Adipocyte (in vitro differentiated cells): Measurements from ENCODE around the gene LDHAL6B.
A peak's percentile ranks its signal among the peaks of the same experiment; 100 is the strongest.

Source experiments
- DNase-seq: peaks from one replicate; pipeline ENCODE4 v3.0.0-alpha.2; 2015; ENCODE audit warnings: low read depth
- H3K27me3 ChIP-seq: replicated peaks from 2 replicates; pipeline ENCODE4 v1.7.0; 2013; ENCODE audit warnings: mild to moderate bottlenecking, low read length, moderate library complexity; ENCODE audit not compliant: control insufficient read depth, insufficient read depth
- H3K36me3 ChIP-seq: 2 replicates; pipeline ENCODE4 v1.7.0; 2013; ENCODE audit warnings: low read length, mild to moderate bottlenecking, moderate library complexity; ENCODE audit not compliant: control insufficient read depth, insufficient read depth, severe bottlenecking
- H3K4me1 ChIP-seq: 2 replicates; pipeline ENCODE4 v1.7.0; 2013; ENCODE audit warnings: mild to moderate bottlenecking, low read length, moderate library complexity; ENCODE audit not compliant: control insufficient read depth, insufficient read depth
- H3K4me3 ChIP-seq: 2 replicates; pipeline ENCODE4 v1.7.0; 2013; ENCODE audit warnings: mild to moderate bottlenecking, low read length, moderate library complexity
- H3K9ac ChIP-seq: 2 replicates; pipeline ENCODE4 v1.7.0; 2013; ENCODE audit warnings: mild to moderate bottlenecking, low read length, moderate library complexity
- H3K9me3 ChIP-seq: 2 replicates; pipeline ENCODE4 v1.7.0; 2013; ENCODE audit warnings: mild to moderate bottlenecking, low read length, moderate library complexity; ENCODE audit not compliant: control insufficient read depth

LDHAL6B gene

GRCh38 chr15:59179717-59180116 is 26.9 kb upstream of the LDHAL6B start:
- H3K4me1 ChIP-seq, result peaks cover 32% of the 10 kb centered on the region
- no peak overlapping the region for H3K4me3 ChIP-seq
- no peak for DNase-seq
- H3K9me3 ChIP-seq, result peaks cover 5% of the 10 kb centered on the region
- H3K9ac ChIP-seq, result no peak overlapping the region
- H3K36me3 ChIP-seq, result peaks cover 45% of the 10 kb centered on the region
- no peaks in the 10 kb centered on the region for H3K27me3 ChIP-seq

GRCh38 chr15:59180945-59181600 is 25.6 kb upstream of the LDHAL6B start:
- peak; percentile 19 for DNase-seq
- peaks cover 49% of the 10 kb centered on the region for H3K36me3 ChIP-seq
- H3K27me3 ChIP-seq, result no peaks in the 10 kb centered on the region
- H3K4me1 ChIP-seq, result peaks cover 23% of the 10 kb centered on the region
- peaks cover 5% of the 10 kb centered on the region for H3K9me3 ChIP-seq
- peak overlapping the region; percentile 20 for H3K9ac ChIP-seq
- no peak overlapping the region for H3K4me3 ChIP-seq

GRCh38 chr15:59185725-59186124 is 20.9 kb upstream of the LDHAL6B start:
- Histone ChIP-seq H3K4me3 (no peak overlapping the region), H3K27me3 (no peaks in the 10 kb centered on the region), H3K9ac (no peak overlapping the region), H3K4me1 (peaks cover 17% of the 10 kb centered on the region), H3K36me3 (peaks cover 57% of the 10 kb centered on the region), H3K9me3 (peaks cover 5% of the 10 kb centered on the region)
- no peak for DNase-seq

GRCh38 chr15:59186501-59186900 is 20.1 kb upstream of the LDHAL6B start:
- Histone ChIP-seq H3K36me3 (peaks cover 57% of the 10 kb centered on the region), H3K4me1 (peaks cover 13% of the 10 kb centered on the region)
- DNase-seq, result peak; percentile 62

GRCh38 chr15:59189241-59189640 is 17.4 kb upstream of the LDHAL6B start:
- peaks cover 26% of the 10 kb centered on the region for H3K4me1 ChIP-seq
- peaks cover 65% of the 10 kb centered on the region for H3K36me3 ChIP-seq
- H3K4me3 ChIP-seq, result no peak overlapping the region
- DNase-seq, result no peak
- no peaks in the 10 kb centered on the region for H3K27me3 ChIP-seq
- no peak overlapping the region for H3K9ac ChIP-seq
- H3K9me3 ChIP-seq, result no peaks in the 10 kb centered on the region

More at GRCh38 chr15:59186501-59186900, 20.1 kb upstream of the LDHAL6B start:
- H3K9ac ChIP-seq, result no peak overlapping the region
- H3K27me3 ChIP-seq, result no peaks in the 10 kb centered on the region
- H3K9me3 ChIP-seq, result peaks cover 4% of the 10 kb centered on the region
- no peak overlapping the region for H3K4me3 ChIP-seq

GRCh38 chr15:59190291-59190690 is 16.4 kb upstream of the LDHAL6B start:
- peaks cover 66% of the 10 kb centered on the region for H3K36me3 ChIP-seq
- no peak overlapping the region for H3K4me3 ChIP-seq
- H3K27me3 ChIP-seq, result no peaks in the 10 kb centered on the region
- no peak for DNase-seq
- no peak overlapping the region for H3K9ac ChIP-seq
- no peaks in the 10 kb centered on the region for H3K9me3 ChIP-seq
- H3K4me1 ChIP-seq, result peaks cover 26% of the 10 kb centered on the region

- Histone ChIP-seq H3K4me3 (peak overlapping the region; percentile 14), H3K9me3 (no peaks in the 10 kb centered on the region), H3K4me1 (peaks cover 17% of the 10 kb centered on the region), H3K36me3 (peaks cover 77% of the 10 kb centered on the region), H3K9ac (peak overlapping the region; percentile 16), H3K27me3 (no peaks in the 10 kb centered on the region)
- peak; percentile 82 for DNase-seq
Observed at GRCh38 chr15:59191855-59192237, 14.8 kb upstream of the LDHAL6B start.

- Histone ChIP-seq H3K27me3 (no peaks in the 10 kb centered on the region), H3K36me3 (peaks cover 55% of the 10 kb centered on the region), H3K9ac (no peak overlapping the region), H3K4me1 (peaks cover 25% of the 10 kb centered on the region), H3K4me3 (no peak overlapping the region), H3K9me3 (no peaks in the 10 kb centered on the region)
- no peak for DNase-seq
Observed at GRCh38 chr15:59194639-59195325, 11.9 kb upstream of the LDHAL6B start.

GRCh38 chr15:59196416-59196815 is 10.2 kb upstream of the LDHAL6B start:
- no peak for DNase-seq
- Histone ChIP-seq H3K27me3 (no peaks in the 10 kb centered on the region), H3K9me3 (no peaks in the 10 kb centered on the region), H3K4me3 (no peak overlapping the region), H3K9ac (no peak overlapping the region), H3K4me1 (peaks cover 37% of the 10 kb centered on the region), H3K36me3 (peaks cover 53% of the 10 kb centered on the region)

- H3K9me3 ChIP-seq, result no peaks in the 10 kb centered on the region
- H3K4me1 ChIP-seq, result peaks cover 27% of the 10 kb centered on the region
- no peak for DNase-seq
- H3K9ac ChIP-seq, result no peak overlapping the region
- H3K4me3 ChIP-seq, result no peak overlapping the region
- H3K36me3 ChIP-seq, result peaks cover 62% of the 10 kb centered on the region
- H3K27me3 ChIP-seq, result no peaks in the 10 kb centered on the region
Observed at GRCh38 chr15:59197454-59197853, 9.2 kb upstream of the LDHAL6B start.

- peak; percentile 43 for DNase-seq
- Histone ChIP-seq H3K9ac (peak overlapping the region; percentile 63), H3K4me3 (peak overlapping the region; percentile 9), H3K27me3 (no peaks in the 10 kb centered on the region), H3K4me1 (peaks cover 25% of the 10 kb centered on the region), H3K36me3 (peaks cover 61% of the 10 kb centered on the region), H3K9me3 (no peaks in the 10 kb centered on the region)
Observed at GRCh38 chr15:59199626-59200465, 6.8 kb upstream of the LDHAL6B start.
